HepG2 (cell line): Measurements from ENCODE around the gene NOS1AP. TPM values are rescaled to one million over a fixed set of nuclear protein-coding genes. Genes with fewer than 3 reads are reported as not detected.

ENCODE experiments used
- ATAC-seq: fragments of 200-7000 bp; cut with Tn5 transposase; 3 replicates; pipeline ENCODE4 v1.9.1; 2020; ENCODE audit warnings: mild to moderate bottlenecking, moderate library complexity
- BruUV-seq: library from RNA; stranded (reverse); fragments of 400-500 nt; replicated peaks from 2 replicates; lab custom pipeline; 2021; lab: Mats Ljungman, UMichigan
- CTCF ChIA-PET: fragments of 300-600 bp; formaldehyde crosslinking; extraction: SDS; loops from one replicate; lab custom pipeline; 2021; ENCODE audit warnings: low total read pairs, inconsistent platforms, low intra/inter-chr PET ratio; lab: Yijun Ruan, JAX
- POLR2A ChIA-PET: fragments of 350-600 bp; sonication (Branson Sonifier 250); formaldehyde crosslinking; loops from one replicate; lab custom pipeline; 2020; ENCODE audit warnings: antibody characterized with exemption, inconsistent platforms; lab: Yijun Ruan, JAX
- DNase-seq: peaks from one replicate; pipeline ENCODE4 v3.0.0-alpha.2; 2015; ENCODE audit warnings: low spot score
- FAIRE-seq: peaks from 3 replicates; lab custom pipeline; 2011; peaks lifted over from hg19 to GRCh38; lab: Jason Lieb, UNC
- H2AFZ ChIP-seq: one replicate; pipeline ENCODE4 v1.6.1; 2011; ENCODE audit warnings: low read length, inconsistent platforms
- H3K27ac ChIP-seq: fragments of 300-600 bp; 3 replicates; pipeline ENCODE4 v1.8.0; 2011; ENCODE audit warnings: mixed run types, mild to moderate bottlenecking, mixed read lengths, low read length, inconsistent platforms; ENCODE audit not compliant: insufficient read depth; ENCODE audit errors: extremely low read length
- H3K27me3 ChIP-seq, 2 experiments: fragments of 200-600 bp in 1 of 2; 2 replicates in 1 of 2; 3 replicates in 1 of 2; pipeline versions ENCODE4 v1.6.0 to v1.8.0; 2011; ENCODE audit warnings: low read length in 2 of 2, mild to moderate bottlenecking in 2 of 2, moderate library complexity in 2 of 2, inconsistent platforms in 1 of 2; ENCODE audit not compliant: insufficient read depth in 2 of 2, control insufficient read depth in 1 of 2
- H3K36me3 ChIP-seq, 2 experiments: fragments of 200-600 bp in 1 of 2; replicated peaks in 1 of 2; 2 replicates in 1 of 2; 3 replicates in 1 of 2; pipeline versions ENCODE4 v1.5.1 to v1.8.0; 2011; ENCODE audit warnings: low read length in 2 of 2, inconsistent platforms in 1 of 2; ENCODE audit not compliant: insufficient read depth in 2 of 2, control insufficient read depth in 1 of 2
- H3K4me1 ChIP-seq: 2 replicates; pipeline ENCODE4 v1.5.1; 2012; ENCODE audit warnings: low read length, inconsistent platforms; ENCODE audit not compliant: insufficient read depth
- H3K4me2 ChIP-seq: 2 replicates; pipeline ENCODE4 v1.6.0; 2011; ENCODE audit warnings: low read depth, low read length, inconsistent platforms
- H3K4me3 ChIP-seq, 3 experiments: fragments of 200-600 bp in 1 of 3; sonication (generic), shearing (Covaris generic) in 1 of 3; replicated peaks in 1 of 3; 2 replicates each; pipeline ENCODE4 v1.5.1; 2011 to 2016; ENCODE audit warnings: low read length in 3 of 3, inconsistent platforms in 2 of 3, low read depth in 2 of 3, mild to moderate bottlenecking in 2 of 3, control low read depth in 1 of 3, mixed read lengths in 1 of 3; ENCODE audit not compliant: insufficient read depth in 1 of 3
- H3K79me2 ChIP-seq: one replicate; pipeline ENCODE4 v1.6.1; 2011; ENCODE audit warnings: low read length, inconsistent platforms; ENCODE audit not compliant: insufficient read depth
- H3K9ac ChIP-seq: 2 replicates; pipeline ENCODE4 v1.6.0; 2011; ENCODE audit warnings: mild to moderate bottlenecking, low read depth, low read length, inconsistent platforms; ENCODE audit not compliant: insufficient read depth
- H3K9me3 ChIP-seq: 2 replicates; pipeline ENCODE4 v1.5.1; 2012; ENCODE audit warnings: mild to moderate bottlenecking, low read length
- H4K20me1 ChIP-seq: 2 replicates; pipeline ENCODE4 v1.6.0; 2011; ENCODE audit warnings: inconsistent platforms, mild to moderate bottlenecking, low read length, moderate library complexity; ENCODE audit not compliant: insufficient read depth
- HDAC1 ChIP-seq: sonication (generic); formaldehyde crosslinking; IDR thresholded peaks from 2 replicates; pipeline ENCODE4 v1.5.1; 2020; ENCODE audit warnings: mild to moderate bottlenecking, missing genetic modification reagents
- KAT2B ChIP-seq: fragments of 150-350 bp; IDR thresholded peaks from 2 replicates; pipeline ENCODE4 v1.6.1; 2014; ENCODE audit warnings: low read depth, low read length, borderline replicate concordance
- KLF16 ChIP-seq, 2 experiments: sonication (generic) in 1 of 2; formaldehyde crosslinking in 1 of 2; IDR thresholded peaks; 2 replicates each; pipeline versions ENCODE4 v1.6.1 to v1.8.0; 2016 to 2023; ENCODE audit warnings: missing genetic modification reagents in 2 of 2, missing compliant biosample characterization in 1 of 2
- NCOA2 ChIP-seq: sonication (generic); formaldehyde crosslinking; IDR thresholded peaks from 2 replicates; pipeline ENCODE4 v1.8.0; 2022; ENCODE audit warnings: inconsistent platforms
- PPARG ChIP-seq: conservative IDR thresholded peaks from 2 replicates; pipeline ENCODE4 v1.6.1; 2016; ENCODE audit warnings: missing biosample characterization, missing genetic modification reagents
- SIN3B ChIP-seq: fragments of 150-350 bp; IDR thresholded peaks from 2 replicates; pipeline ENCODE4 v1.6.1; 2014; ENCODE audit warnings: low read length
- ZNF253 ChIP-seq: sonication (generic); formaldehyde crosslinking; IDR thresholded peaks from 2 replicates; pipeline ENCODE4 v1.8.0; 2022; ENCODE audit warnings: mild to moderate bottlenecking, missing genetic modification reagents, borderline replicate concordance
- ZNF563 ChIP-seq: sonication (generic); formaldehyde crosslinking; IDR thresholded peaks from 2 replicates; pipeline ENCODE4 v1.8.0; 2022; ENCODE audit warnings: mild to moderate bottlenecking, moderate library complexity, missing genetic modification reagents
- ZNF749 ChIP-seq: sonication (generic); formaldehyde crosslinking; IDR thresholded peaks from 2 replicates; pipeline ENCODE4 v1.8.0; 2022; ENCODE audit warnings: mild to moderate bottlenecking, missing genetic modification reagents, moderate library complexity, borderline replicate concordance
- ZNF780A ChIP-seq: sonication (generic); formaldehyde crosslinking; IDR thresholded peaks from 2 replicates; pipeline ENCODE4 v1.8.0; 2022; ENCODE audit warnings: mild to moderate bottlenecking, missing genetic modification reagents, moderate library complexity
- ZNF883 ChIP-seq: sonication (generic); formaldehyde crosslinking; IDR thresholded peaks from 2 replicates; pipeline ENCODE4 v1.5.1; 2020; ENCODE audit warnings: mild to moderate bottlenecking, missing genetic modification reagents; ENCODE audit errors: not compliant biosample characterization
- whole genome bisulfite sequencing: methylation state at CpG from one replicate; pipeline ENCODE4 v1.1.6; 2017; ENCODE audit warnings: low lambda C conversion rate; 5-methylcytosine and 5-hydroxymethylcytosine counted together
- in situ Hi-C: cut with HindIII; loops from 2 replicates; pipeline ENCODE4 v1.10.0; 2017; ENCODE audit warnings: low pct_unique_long_range_greater_than_20kb; ENCODE audit not compliant: extremely low pct_ligation_motif_present
- intact Hi-C: fragments of 100-400 bp; cut with micrococcal nuclease; formaldehyde crosslinking; loops from one replicate; pipeline ENCODE4 v1.10.0; 2022; ENCODE audit not compliant: unreplicated experiment
- polyA plus RNA-seq, 8 experiments: library from polyadenylated mRNA; depleted of rRNA in 3 of 8; stranded (reverse) in 7 of 8; unstranded in 1 of 8; fragments of >200 nt; fragmentation: Illumina TruSeq in 4 of 8; extraction: Trizol in 4 of 8; gene quantifications; 2 replicates each; pipeline versions ENCODE4 v1.2.1 to v1.2.3, GENCODE V29; 2011 to 2016; ENCODE audit warnings: low read depth in 4 of 8, missing spikeins in 1 of 8, mixed read lengths in 1 of 8; ENCODE audit not compliant: insufficient read depth in 1 of 8
- total RNA-seq, 5 experiments: library from RNA; depleted of rRNA; stranded (reverse); fragments of >200 nt; fragmentation: Illumina TruSeq; extraction: Trizol; gene quantifications; 2 replicates each; pipeline ENCODE4 v1.2.3, GENCODE V29; 2016; ENCODE audit warnings: low read depth in 1 of 5

Gene NOS1AP
- total and polyA plus RNA-seq, 2 of the 13 experiments (the other 11 are each of a cell fraction or from before 2014, with no cell fraction given) = 2.0 to 3.3 TPM

DNA sequence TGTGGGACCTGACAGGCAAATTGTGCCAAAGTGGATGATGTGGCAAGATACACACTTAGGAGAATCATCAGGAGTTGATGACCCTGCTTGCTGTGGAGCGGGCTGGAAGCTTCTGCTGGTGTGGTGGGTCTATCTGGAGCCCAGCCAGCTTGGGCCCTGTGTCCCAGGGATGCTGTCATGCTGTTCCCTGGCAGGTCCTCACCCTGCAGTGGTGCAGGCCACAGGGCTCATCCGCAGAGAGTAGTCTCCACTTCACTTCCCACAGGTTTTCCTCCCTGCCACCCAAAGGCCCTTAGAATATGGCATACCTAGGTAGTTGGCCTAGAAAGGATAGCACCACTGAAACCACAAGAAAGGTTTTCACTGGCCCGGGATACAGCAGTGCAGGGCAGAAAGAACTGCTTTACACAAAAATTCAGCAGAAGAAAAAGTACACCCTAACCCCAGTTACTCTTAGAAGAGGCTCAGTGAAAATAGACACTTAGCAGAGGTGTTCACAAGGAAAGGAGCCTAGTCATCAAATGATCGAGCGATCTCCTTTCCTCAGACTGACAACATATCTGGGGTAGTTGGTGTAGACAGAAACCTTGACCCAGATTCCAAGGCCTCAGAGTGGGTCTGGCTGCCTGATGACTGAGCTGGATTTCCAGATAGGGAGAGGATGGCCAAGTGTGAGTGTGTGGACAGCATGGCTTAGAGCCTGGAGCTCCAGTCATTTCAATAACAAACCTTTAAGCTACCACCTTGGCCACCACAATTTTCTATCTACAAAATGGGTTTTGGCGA, 310.8 kb downstream of the NOS1AP start:
- POLR2A ChIA-PET = no interaction called here
- H3K27me3 ChIP-seq = no peaks in the 10 kb centered on the region
- no peak overlapping the region for H3K9ac ChIP-seq
- FAIRE-seq (no peak), ATAC-seq (no peak), DNase-seq (no peak)
- no peaks in the 10 kb centered on the region for H3K4me1 ChIP-seq
- BruUV-seq = no TSS peak
- no peaks in the 10 kb centered on the region for H3K9me3 ChIP-seq
- CTCF ChIA-PET = no interaction called here
- no peak overlapping the region for H3K4me3 ChIP-seq
- WGBS = 77% methylated on average over 5 of the region's 6 CpGs
- H3K4me2 ChIP-seq = no peak overlapping the region
- H2AFZ ChIP-seq = no peak overlapping the region
- no peaks in the 10 kb centered on the region for H3K79me2 ChIP-seq
- H3K27ac ChIP-seq = no peak overlapping the region
- TF ChIP-seq ZNF883 (CRISPR knock-in tag) (no peak), ZNF253 (no peak), KLF16 (CRISPR knock-in tag; IDR thresholded peaks at IDR 0.05) (no peak), ZNF563 (no peak), PPARG (CRISPR knock-in tag) (no peak), SIN3B (no peak), KAT2B (no peak), NCOA2 (no peak), HDAC1 (CRISPR knock-in tag) (no peak), ZNF780A (CRISPR knock-in tag) (no peak), ZNF749 (no peak)
- in situ Hi-C loops (no loop called here), intact Hi-C loops (no loop called here)
- no peaks in the 10 kb centered on the region for H4K20me1 ChIP-seq
- H3K36me3 ChIP-seq = peaks cover 4 to 7% of the 10 kb centered on the region in 2 experiments; a peak in 4 of 5 replicates
